AG10803 (cell line): ENCODE results near the gene HMGCS2.

Experiments used
- DNase-seq: peaks from one replicate; pipeline ENCODE4 v3.0.0; 2010; ENCODE audit warnings: low read depth
- H3K4me3 ChIP-seq: 2 replicates; pipeline ENCODE4 v1.5.1; 2011; ENCODE audit warnings: mild to moderate bottlenecking, low read length, control low read depth
- TF ChIP-seq, protein P1 (sequence below): conservative IDR thresholded peaks from 2 replicates; pipeline ENCODE4 v1.5.1; 2011; ENCODE audit warnings: mild to moderate bottlenecking, low read length, control low read depth, inconsistent platforms

The HMGCS2 gene

DNA sequence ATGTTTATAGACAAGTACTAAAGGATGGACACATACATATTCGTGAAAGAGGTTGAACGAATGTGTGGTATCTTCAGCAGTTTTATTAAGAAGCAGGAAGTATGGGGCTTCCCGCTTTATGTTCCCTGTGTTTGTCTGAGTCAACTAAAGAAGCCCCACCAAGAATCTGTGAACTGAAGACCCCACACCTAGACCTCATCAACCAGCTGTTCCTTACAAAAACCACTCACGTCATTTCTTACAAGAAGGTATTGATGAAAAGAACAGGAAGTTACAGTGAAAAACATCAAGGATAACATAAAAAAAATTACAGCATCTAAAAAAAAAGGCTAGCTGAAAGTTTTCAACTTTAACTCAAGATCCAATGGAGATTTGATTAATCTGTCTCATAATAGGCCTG, 30.3 kb upstream of the HMGCS2 start:
- DNase-seq, result no peak
- TF ChIP-seq, protein P1, sequence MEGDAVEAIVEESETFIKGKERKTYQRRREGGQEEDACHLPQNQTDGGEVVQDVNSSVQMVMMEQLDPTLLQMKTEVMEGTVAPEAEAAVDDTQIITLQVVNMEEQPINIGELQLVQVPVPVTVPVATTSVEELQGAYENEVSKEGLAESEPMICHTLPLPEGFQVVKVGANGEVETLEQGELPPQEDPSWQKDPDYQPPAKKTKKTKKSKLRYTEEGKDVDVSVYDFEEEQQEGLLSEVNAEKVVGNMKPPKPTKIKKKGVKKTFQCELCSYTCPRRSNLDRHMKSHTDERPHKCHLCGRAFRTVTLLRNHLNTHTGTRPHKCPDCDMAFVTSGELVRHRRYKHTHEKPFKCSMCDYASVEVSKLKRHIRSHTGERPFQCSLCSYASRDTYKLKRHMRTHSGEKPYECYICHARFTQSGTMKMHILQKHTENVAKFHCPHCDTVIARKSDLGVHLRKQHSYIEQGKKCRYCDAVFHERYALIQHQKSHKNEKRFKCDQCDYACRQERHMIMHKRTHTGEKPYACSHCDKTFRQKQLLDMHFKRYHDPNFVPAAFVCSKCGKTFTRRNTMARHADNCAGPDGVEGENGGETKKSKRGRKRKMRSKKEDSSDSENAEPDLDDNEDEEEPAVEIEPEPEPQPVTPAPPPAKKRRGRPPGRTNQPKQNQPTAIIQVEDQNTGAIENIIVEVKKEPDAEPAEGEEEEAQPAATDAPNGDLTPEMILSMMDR, result no peak
- H3K4me3 ChIP-seq, result no peak overlapping the region

DNA sequence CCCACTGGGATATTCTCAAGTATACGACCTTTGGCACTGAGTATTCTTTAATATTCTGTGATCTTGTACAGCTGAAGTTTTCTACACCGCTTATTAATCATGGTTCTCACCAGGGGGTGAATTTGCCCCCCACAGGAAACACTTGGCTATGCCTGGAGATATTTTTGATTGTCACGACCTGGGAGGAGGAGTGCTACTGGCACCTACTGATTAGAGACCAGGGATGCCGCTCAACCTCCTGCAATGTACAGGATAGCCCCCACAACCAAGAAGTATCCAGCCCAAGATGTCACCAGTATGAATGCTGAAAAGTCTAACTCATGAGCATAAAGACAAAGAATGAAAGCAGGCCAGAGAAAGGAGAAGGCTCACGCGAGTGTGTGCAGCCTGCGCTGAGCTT, 28.9 kb upstream of the HMGCS2 start:
- TF ChIP-seq, protein P1, result no peak
- no peak overlapping the region for H3K4me3 ChIP-seq
- no peak for DNase-seq

DNA sequence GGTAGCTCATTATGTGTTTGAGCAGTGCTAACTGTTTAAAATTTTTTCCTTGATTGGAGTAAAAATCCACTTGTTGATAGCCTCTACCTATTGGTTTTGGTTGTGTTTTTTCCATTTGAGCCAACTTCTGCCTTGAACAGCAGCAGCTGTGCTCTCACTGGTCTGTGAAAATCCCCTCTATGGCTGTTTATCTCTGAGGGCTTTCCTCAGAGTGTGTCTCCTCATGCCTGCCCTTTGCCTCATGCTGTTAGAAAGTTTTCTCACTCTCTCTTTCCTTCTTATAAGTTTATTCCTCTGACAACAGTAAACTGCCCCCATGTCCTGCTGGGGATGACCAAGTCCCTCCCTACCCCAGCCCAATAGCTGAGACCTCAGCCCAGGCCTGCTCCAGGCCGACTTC, 28.5 kb upstream of the HMGCS2 start:
- DNase-seq, result no peak
- H3K4me3 ChIP-seq, result no peak overlapping the region
- TF ChIP-seq, protein P1, result no peak

DNA sequence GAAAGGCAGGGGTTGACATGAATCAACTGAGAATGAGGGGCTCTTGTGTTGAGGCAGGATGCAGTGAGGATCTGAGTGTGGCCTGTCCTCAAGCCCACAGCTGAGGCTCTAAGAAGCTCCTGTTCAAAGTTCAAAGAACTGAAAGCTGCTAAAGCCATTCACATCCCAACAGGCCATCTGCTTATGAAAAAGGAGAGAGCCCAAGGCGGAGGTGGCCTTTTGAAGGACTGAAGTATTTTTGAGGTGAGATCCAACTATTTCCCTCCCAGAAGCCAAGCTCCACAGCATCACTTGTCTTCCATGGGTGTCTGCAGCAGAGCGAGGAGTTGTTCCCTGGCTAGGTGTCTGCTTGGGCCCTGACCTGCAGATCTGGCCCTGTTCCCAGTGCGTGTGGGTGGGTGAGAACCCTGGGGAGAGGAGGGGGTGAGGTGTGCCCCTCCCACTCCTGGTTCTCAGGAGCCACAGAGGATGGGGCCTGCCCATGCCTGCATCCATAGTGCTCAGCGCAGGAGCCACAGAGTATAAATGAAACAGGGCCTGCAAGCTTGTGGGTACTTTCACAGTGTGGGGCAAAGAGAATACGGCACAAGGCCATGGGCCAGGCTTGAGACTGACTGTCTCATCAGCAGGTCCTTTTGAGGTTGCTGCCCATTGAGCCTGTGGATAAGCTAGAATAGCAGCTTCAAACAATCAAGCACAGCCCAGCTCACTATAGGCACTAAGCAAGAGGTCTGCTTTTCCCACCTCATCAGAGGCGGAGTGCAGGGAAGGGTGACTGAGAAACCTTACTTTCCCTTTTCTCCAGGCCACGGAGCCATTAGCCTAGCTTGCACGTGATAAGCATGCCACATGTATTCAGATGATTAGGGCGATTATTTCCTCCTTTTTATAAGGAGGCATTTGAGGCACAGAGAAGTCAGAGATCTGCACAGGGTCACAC, 26.8 kb upstream of the HMGCS2 start:
- H3K4me3 ChIP-seq, result no peak overlapping the region
- TF ChIP-seq, protein P1, result no peak
- no peak for DNase-seq

DNA sequence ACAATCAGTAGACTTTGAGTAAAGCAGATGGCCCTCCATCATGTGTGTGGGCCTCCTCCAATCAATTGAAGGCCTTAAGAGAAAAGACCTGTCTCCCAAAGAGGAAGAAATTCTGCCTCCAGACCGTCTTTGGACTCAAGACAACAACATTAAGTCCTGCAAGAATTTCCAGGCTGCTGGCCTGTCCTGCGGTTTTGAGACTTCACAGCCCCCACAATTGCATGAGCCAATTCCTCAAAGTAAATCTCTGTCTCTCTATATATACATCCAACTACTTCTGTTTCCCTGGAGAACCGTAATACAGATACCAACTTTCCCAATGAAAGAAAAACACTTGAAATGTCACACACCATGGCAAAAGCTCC, 26.2 kb upstream of the HMGCS2 start:
- no peak overlapping the region for H3K4me3 ChIP-seq
- TF ChIP-seq, protein P1, result no peak
- no peak for DNase-seq

DNA sequence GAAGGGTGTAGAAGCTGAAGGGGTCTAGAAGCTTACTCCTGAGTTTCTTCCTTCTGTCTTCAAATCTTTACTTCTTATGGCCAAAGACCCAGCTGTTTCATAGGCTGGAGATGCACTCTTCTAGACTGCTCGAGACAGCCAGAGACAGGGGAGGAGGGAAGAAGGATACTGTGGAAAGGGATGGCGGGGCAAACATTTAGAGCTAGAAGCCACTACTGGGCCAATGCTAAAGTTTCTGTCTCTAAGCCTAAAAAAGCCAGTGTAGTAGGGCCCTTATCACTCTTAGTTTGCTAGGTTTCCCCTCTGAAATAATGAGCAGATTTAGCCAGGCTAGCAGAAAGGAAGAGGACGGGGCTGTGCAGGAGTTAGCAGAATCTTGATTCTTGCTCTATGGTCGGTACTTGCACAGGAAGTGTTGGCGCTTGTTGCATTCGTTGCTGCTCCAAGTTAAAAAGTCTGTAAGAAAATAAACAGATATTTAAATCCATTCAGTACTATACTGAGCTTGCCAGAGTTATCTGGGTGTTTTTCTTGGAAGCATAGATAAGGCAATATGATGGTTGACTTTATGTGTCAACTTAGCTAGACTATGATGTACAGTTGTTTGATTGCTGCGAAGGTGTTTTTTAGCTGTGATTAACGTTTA, 25.6 kb upstream of the HMGCS2 start:
- TF ChIP-seq, protein P1, result no peak
- H3K4me3 ChIP-seq, result no peak overlapping the region
- DNase-seq, result no peak

DNA sequence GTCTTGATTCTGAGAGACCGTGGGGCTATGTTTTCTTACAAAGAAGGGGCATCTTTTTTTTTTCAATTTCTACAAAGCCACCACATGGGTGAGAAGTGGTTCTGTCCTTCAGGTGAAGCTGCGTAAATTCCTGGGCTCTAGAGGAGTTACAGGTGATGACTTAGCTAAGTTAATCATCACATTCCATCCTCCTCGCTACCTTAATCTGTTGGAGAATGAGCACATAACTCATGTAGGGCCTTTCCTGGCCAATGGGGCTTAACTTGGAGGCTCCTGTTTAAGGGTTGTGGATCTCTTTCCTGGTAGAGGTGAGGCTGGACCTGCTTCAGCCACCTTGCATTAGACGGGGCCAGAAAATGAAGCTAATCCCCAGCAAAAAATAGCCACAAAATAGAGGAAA, 22.7 kb upstream of the HMGCS2 start:
- H3K4me3 ChIP-seq, result no peak overlapping the region
- TF ChIP-seq, protein P1, result no peak
- DNase-seq, result no peak
